ENCODE data around the gene GDPD2. TPM values are rescaled to one million over a fixed set of nuclear protein-coding genes. Genes with fewer than 3 reads are reported as not detected.

GDPD2 gene
- total RNA-seq, 2 experiments from 2014 or later = not detected

- CTCF ChIA-PET = interaction anchor here (0.6 to 2.1 kb wide), 5 partner anchors 20 to 514 kb away, joined by 3 to 8 read pairs (median 3); no protein-coding TSS in a partner anchor
- no peaks in the 10 kb centered on the region for H3K27me3 Mint-ChIP-seq
- H3K36me3 Mint-ChIP-seq (ENCODE audit: low read depth) = peaks cover 8% of the 10 kb centered on the region
- POLR2A ChIA-PET = interaction anchor here (0.7 to 1.5 kb wide), 5 partner anchors 11 to 102 kb away, joined by 3 to 4 read pairs (median 3); partner anchors contain the start of gene DLG3
- DNase-seq = peak; percentile 3
- intact Hi-C loops (cut with micrococcal nuclease) = no loop called here
- TF ChIP-seq CTCF (IDR thresholded peaks at IDR 0.05) = no peak
- no peaks in the 10 kb centered on the region for H3K9me3 Mint-ChIP-seq
- peak overlapping the region; percentile 86 for H3K27ac Mint-ChIP-seq
- ATAC-seq = no peak
- H3K4me3 Mint-ChIP-seq = peak overlapping the region; percentile 82
- H3K4me1 Mint-ChIP-seq (ENCODE audit: low read depth) = peaks cover 39% of the 10 kb centered on the region
Observed at GRCh38 chrX:70455366-70456202, 32.5 kb downstream of the GDPD2 start.

GRCh38 chrX:70456256-70456655 lies 33.1 kb downstream of the GDPD2 start:
- no peaks in the 10 kb centered on the region for H3K9me3 Mint-ChIP-seq
- TF ChIP-seq CTCF (IDR thresholded peaks at IDR 0.05) = no peak
- peaks cover 12% of the 10 kb centered on the region for H3K36me3 Mint-ChIP-seq (ENCODE audit: low read depth)
- H3K4me3 Mint-ChIP-seq = peak overlapping the region; percentile 82
- DNase-seq = peak; percentile 12
- H3K4me1 Mint-ChIP-seq (ENCODE audit: low read depth) = peaks cover 40% of the 10 kb centered on the region
- intact Hi-C loops (cut with micrococcal nuclease) = no loop called here
- ATAC-seq = peak; percentile 4
- H3K27me3 Mint-ChIP-seq = no peaks in the 10 kb centered on the region
- H3K27ac Mint-ChIP-seq = peak overlapping the region; percentile 86
- ChIA-PET POLR2A (interaction anchor here (0.7 to 1.5 kb wide), 5 partner anchors 12 to 101 kb away, joined by 3 to 4 read pairs (median 3); partner anchors contain the start of gene DLG3), CTCF (interaction anchor here (0.9 to 2.1 kb wide), 3 partner anchors 165 to 514 kb away, joined by 3 to 8 read pairs (median 3); no protein-coding TSS in a partner anchor)

DNA sequence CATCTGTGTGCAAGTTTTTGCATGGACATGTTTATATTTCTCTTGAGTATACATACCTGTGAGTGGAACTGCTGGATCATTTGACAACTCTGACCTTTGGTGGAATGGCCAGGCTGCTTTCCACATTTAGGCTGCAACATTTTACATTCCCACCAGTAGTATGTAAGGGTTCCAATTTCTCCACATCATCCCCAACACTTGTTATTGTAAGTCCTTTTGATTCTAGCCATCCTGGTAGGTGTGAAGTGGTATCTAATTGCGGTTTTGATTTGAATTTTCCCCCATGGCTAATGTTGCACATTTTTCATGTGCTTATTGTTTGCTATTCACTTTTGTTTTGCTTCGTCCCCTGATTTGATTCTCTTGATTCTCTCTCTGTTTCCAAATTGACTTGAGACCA lies 37.9 kb downstream of the GDPD2 start:
- ChIA-PET POLR2A (no interaction called here), CTCF (interaction anchor here (1.0 to 1.3 kb wide), 2 partner anchors 10 to 21 kb away, joined by 3 read pairs; no protein-coding TSS in a partner anchor)
- no peak for TF ChIP-seq CTCF (IDR thresholded peaks at IDR 0.05)
- Mint-ChIP-seq H3K4me1 (ENCODE audit: low read depth) (peaks cover 16% of the 10 kb centered on the region), H3K27me3 (no peaks in the 10 kb centered on the region), H3K36me3 (ENCODE audit: low read depth) (peaks cover 13% of the 10 kb centered on the region), H3K4me3 (no peak overlapping the region), H3K27ac (peak overlapping the region; percentile 34), H3K9me3 (no peaks in the 10 kb centered on the region)
- intact Hi-C loops (cut with micrococcal nuclease) = no loop called here
- no peak for DNase-seq
- no peak for ATAC-seq

GRCh38 chrX:70464051-70464450 lies 40.9 kb downstream of the GDPD2 start:
- ATAC-seq (no peak), DNase-seq (no peak)
- no peak overlapping the region for H3K4me3 Mint-ChIP-seq
- CTCF ChIA-PET = interaction anchor here (0.7 kb wide), 1 partner anchor 90 kb away, joined by 3 read pairs; no protein-coding TSS in a partner anchor
- no peaks in the 10 kb centered on the region for H3K27me3 Mint-ChIP-seq
- H3K9me3 Mint-ChIP-seq = no peaks in the 10 kb centered on the region
- intact Hi-C loops (cut with micrococcal nuclease) = no loop called here
- H3K36me3 Mint-ChIP-seq (ENCODE audit: low read depth) = peaks cover 7% of the 10 kb centered on the region
- H3K27ac Mint-ChIP-seq = no peak overlapping the region
- POLR2A ChIA-PET = no interaction called here
- TF ChIP-seq CTCF (IDR thresholded peaks at IDR 0.05) = no peak
- H3K4me1 Mint-ChIP-seq (ENCODE audit: low read depth) = peaks cover 5% of the 10 kb centered on the region

GRCh38 chrX:70466968-70467367 lies 43.9 kb downstream of the GDPD2 start:
- H3K4me1 Mint-ChIP-seq (ENCODE audit: low read depth) = peaks cover 14% of the 10 kb centered on the region
- no peaks in the 10 kb centered on the region for H3K27me3 Mint-ChIP-seq
- intact Hi-C loops (cut with micrococcal nuclease) = no loop called here
- no peak for ATAC-seq
- no peak overlapping the region for H3K27ac Mint-ChIP-seq
- peaks cover 4% of the 10 kb centered on the region for H3K36me3 Mint-ChIP-seq (ENCODE audit: low read depth)
- DNase-seq = no peak
- ChIA-PET POLR2A (no interaction called here), CTCF (no interaction called here)
- no peak for TF ChIP-seq CTCF (IDR thresholded peaks at IDR 0.05)
- H3K4me3 Mint-ChIP-seq = no peak overlapping the region
- no peaks in the 10 kb centered on the region for H3K9me3 Mint-ChIP-seq
